Uterus (tissue), 2 donors: ENCODE data around the gene NSD1.

Experiments
- CTCF ChIP-seq, 4 experiments: fragments of 200-600 bp in 2 of 4; fragments of 450-650 bp in 2 of 4; sonication (generic) in 2 of 4; IDR thresholded peaks; one replicate each; pipeline ENCODE4 v1.5.1; 2016 to 2019; ENCODE audit warnings: antibody characterized with exemption in 4 of 4, mild to moderate bottlenecking in 2 of 4, moderate library complexity in 1 of 4
- POLR2A ChIP-seq, 2 donors: fragments of 450-650 bp; IDR thresholded peaks; one replicate each; pipeline ENCODE4 v1.6.1; 2016; ENCODE audit warnings: antibody characterized with exemption in 2 of 2, mild to moderate bottlenecking in 1 of 2, moderate library complexity in 1 of 2

GRCh38 chr5:177317959-177318377 is 184.4 kb downstream of the NSD1 start:
- peak; percentile 67 to 73 (median 70) for TF ChIP-seq CTCF (IDR thresholded peaks at IDR 0.05)
- TF ChIP-seq POLR2A (IDR thresholded peaks at IDR 0.05), result no peak
